Mucosa of descending colon (tissue), 3 donors: ENCODE results near the gene STAT4. TPM values are rescaled to one million over a fixed set of nuclear protein-coding genes. Genes with fewer than 3 reads are reported as not detected.

Source experiments
- ATAC-seq: fragments of 200-7000 bp; cut with Tn5 transposase; one replicate; pipeline ENCODE4 v1.9.1; 2020; ENCODE audit warnings: mild to moderate bottlenecking, moderate library complexity
- DNase-seq, 3 donors: peaks; one replicate each; pipeline ENCODE4 v3.0.0-alpha.2; 2020
- H3K36me3 ChIP-seq: fragments of 200-600 bp; one replicate; pipeline ENCODE4 v1.8.0; 2021; ENCODE audit warnings: low read depth, mild to moderate bottlenecking
- H3K4me1 ChIP-seq: fragments of 200-600 bp; one replicate; pipeline ENCODE4 v1.8.0; 2021; ENCODE audit warnings: low read depth, mild to moderate bottlenecking
- H3K4me3 ChIP-seq: fragments of 200-600 bp; one replicate; pipeline ENCODE4 v1.8.0; 2021; ENCODE audit warnings: mild to moderate bottlenecking
- H3K9me3 ChIP-seq: fragments of 200-600 bp; one replicate; pipeline ENCODE4 v1.8.0; 2021; ENCODE audit warnings: mild to moderate bottlenecking
- intact Hi-C, 2 donors: fragments of 100-400 bp; cut with DNase I in 1 of 2; cut with micrococcal nuclease in 1 of 2; formaldehyde crosslinking; loops; one replicate each; pipeline versions ENCODE4 v1.11.0 to v1.11.1; 2022; cut with DNase I, micrococcal nuclease
- total RNA-seq, 3 donors: library from RNA; stranded (reverse); fragmentation: NEBNext Ultra II Directional in 2 of 3; extraction: Animal tissue kit (Norgen Biotek cat#: 25700) in 2 of 3; gene quantifications; one replicate each; pipeline versions ENCODE4 v1.2.1 to v1.2.4, GENCODE V29; 2021 to 2023
- TF ChIP-seq, protein P1 (sequence below): fragments of 200-600 bp; IDR thresholded peaks from one replicate; pipeline ENCODE4 v1.8.0; 2022; ENCODE audit warnings: antibody characterized with exemption, mild to moderate bottlenecking
- donor health status: DM: no; HTN: no; CAD: no; lungs with moderate emphysema.
- donor health status: DM: no; HTN: no; CAD: no.
- donor health status: DM: no; HTN: yes; CAD: no.

STAT4 gene
- total RNA-seq, 3 donors from 2014 or later, result 2.7 to 4.0 (median 3.6) TPM

DNA sequence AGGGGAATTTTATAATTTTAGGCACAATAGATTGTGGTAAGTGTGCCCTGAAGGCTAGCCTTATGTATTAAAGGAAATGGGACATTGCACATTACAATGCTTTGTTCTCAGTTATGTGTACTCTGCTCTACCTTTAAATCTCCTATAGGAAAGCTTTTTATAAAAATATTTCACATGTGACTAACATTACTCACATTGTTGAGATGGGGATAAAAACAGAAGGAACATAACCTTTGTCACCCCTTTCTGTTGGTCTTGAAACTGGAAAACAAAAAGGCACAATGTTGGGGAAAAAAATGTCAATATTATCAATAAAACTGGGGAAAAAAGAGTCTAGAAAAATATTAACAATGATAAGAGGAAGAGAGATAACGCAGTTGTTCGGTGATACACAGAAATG is 119.5 kb downstream of the STAT4 start:
- Histone ChIP-seq H3K4me3 (no peak overlapping the region), H3K4me1 (no peaks in the 10 kb centered on the region), H3K9me3 (no peaks in the 10 kb centered on the region), H3K36me3 (no peaks in the 10 kb centered on the region)
- DNase-seq (no peak), ATAC-seq (no peak)
- intact Hi-C loops, result loop anchor here in 1 of 2 donors (5.0 kb wide), 1 partner anchor 249 kb away; no protein-coding TSS in a partner anchor
- TF ChIP-seq, protein P1, sequence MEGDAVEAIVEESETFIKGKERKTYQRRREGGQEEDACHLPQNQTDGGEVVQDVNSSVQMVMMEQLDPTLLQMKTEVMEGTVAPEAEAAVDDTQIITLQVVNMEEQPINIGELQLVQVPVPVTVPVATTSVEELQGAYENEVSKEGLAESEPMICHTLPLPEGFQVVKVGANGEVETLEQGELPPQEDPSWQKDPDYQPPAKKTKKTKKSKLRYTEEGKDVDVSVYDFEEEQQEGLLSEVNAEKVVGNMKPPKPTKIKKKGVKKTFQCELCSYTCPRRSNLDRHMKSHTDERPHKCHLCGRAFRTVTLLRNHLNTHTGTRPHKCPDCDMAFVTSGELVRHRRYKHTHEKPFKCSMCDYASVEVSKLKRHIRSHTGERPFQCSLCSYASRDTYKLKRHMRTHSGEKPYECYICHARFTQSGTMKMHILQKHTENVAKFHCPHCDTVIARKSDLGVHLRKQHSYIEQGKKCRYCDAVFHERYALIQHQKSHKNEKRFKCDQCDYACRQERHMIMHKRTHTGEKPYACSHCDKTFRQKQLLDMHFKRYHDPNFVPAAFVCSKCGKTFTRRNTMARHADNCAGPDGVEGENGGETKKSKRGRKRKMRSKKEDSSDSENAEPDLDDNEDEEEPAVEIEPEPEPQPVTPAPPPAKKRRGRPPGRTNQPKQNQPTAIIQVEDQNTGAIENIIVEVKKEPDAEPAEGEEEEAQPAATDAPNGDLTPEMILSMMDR, result no peak

GRCh38 chr2:191030521-191031154 is 120.2 kb downstream of the STAT4 start:
- intact Hi-C loops, result loop anchor here in 1 of 2 donors (5.0 kb wide), 1 partner anchor 248 kb away; no protein-coding TSS in a partner anchor
- ATAC-seq (peak; percentile 74), DNase-seq (peak in 1 of 3 donors; percentile 76)
- TF ChIP-seq, protein P1, result peak; percentile 15
- Histone ChIP-seq H3K9me3 (no peaks in the 10 kb centered on the region), H3K4me3 (no peak overlapping the region), H3K4me1 (no peaks in the 10 kb centered on the region), H3K36me3 (no peaks in the 10 kb centered on the region)

GRCh38 chr2:191029280-191029950 is 121.4 kb downstream of the STAT4 start:
- ATAC-seq, result no peak
- no peak overlapping the region for H3K4me3 ChIP-seq
- no peak for DNase-seq
- TF ChIP-seq, protein P1, result no peak
- intact Hi-C loops, result no loop called here
- peaks cover 3% of the 10 kb centered on the region for H3K4me1 ChIP-seq
- H3K9me3 ChIP-seq, result no peaks in the 10 kb centered on the region
- H3K36me3 ChIP-seq, result no peaks in the 10 kb centered on the region

GRCh38 chr2:191026377-191026776 is 124.4 kb downstream of the STAT4 start:
- peak; percentile 13 for ATAC-seq
- intact Hi-C loops, result no loop called here
- Histone ChIP-seq H3K4me3 (no peak overlapping the region), H3K9me3 (no peaks in the 10 kb centered on the region), H3K36me3 (no peaks in the 10 kb centered on the region), H3K4me1 (peaks cover 11% of the 10 kb centered on the region)
- DNase-seq, result no peak
- TF ChIP-seq, protein P1, result no peak

DNA sequence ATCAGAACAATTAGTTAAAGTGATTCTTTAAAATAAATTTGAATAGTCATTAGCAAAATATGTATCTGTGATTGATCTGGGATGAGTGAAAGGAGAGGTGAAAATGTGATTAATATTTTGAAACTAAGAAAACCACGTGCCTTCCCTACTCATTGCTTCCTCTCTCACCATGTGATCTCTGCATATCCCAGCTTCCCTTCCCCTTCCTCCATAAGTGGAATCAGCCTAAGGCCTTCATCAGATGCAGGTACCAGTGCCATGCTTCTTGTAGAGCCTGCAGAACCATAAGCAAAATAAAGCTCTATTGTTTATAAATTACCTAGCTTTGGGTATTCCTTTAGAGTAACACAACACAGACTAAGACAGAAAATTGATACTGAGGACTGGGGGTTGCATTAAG is 125.7 kb downstream of the STAT4 start:
- Histone ChIP-seq H3K9me3 (no peaks in the 10 kb centered on the region), H3K36me3 (no peaks in the 10 kb centered on the region), H3K4me3 (no peak overlapping the region), H3K4me1 (peaks cover 18% of the 10 kb centered on the region)
- TF ChIP-seq, protein P1, result no peak
- intact Hi-C loops, result no loop called here
- ATAC-seq, result no peak
- DNase-seq, result no peak
